HL-60 (cell line): ENCODE data around the gene ANXA10.

Source experiments
- DNase-seq, 2 experiments: peaks; one replicate each; pipeline ENCODE4 v3.0.0-alpha.2; 2010 to 2020; ENCODE audit warnings: low read depth in 1 of 2, low spot score in 1 of 2
- H3K27ac ChIP-seq: fragments of 250-450 bp; sonication (Bioruptor Pico); replicated peaks from 2 replicates; pipeline ENCODE4 v1.5.1; 2020; ENCODE audit warnings: mild to moderate bottlenecking, moderate library complexity
- H3K27me3 ChIP-seq: fragments of 250-450 bp; sonication (Bioruptor Pico); 2 replicates; pipeline ENCODE4 v1.5.1; 2021; ENCODE audit warnings: mild to moderate bottlenecking, moderate library complexity; ENCODE audit not compliant: insufficient read depth, poor library complexity, severe bottlenecking
- H3K4me3 ChIP-seq: replicated peaks from 2 replicates; pipeline ENCODE4 v1.5.1; 2011; ENCODE audit warnings: mild to moderate bottlenecking, control low read depth, low read length; ENCODE audit not compliant: insufficient read depth
- CTCF ChIP-seq: IDR thresholded peaks from one replicate; pipeline ENCODE4 v1.5.1; 2011; ENCODE audit warnings: low read length, control low read depth, inconsistent platforms; ENCODE audit not compliant: insufficient read depth
- GABPA ChIP-seq: IDR thresholded peaks from 2 replicates; pipeline ENCODE4 v1.6.1; 2012; ENCODE audit warnings: low read depth
- POLR2AphosphoS5 ChIP-seq: IDR thresholded peaks from 2 replicates; pipeline ENCODE4 v1.6.1; 2012; ENCODE audit warnings: low read depth
- REST ChIP-seq: IDR thresholded peaks from 2 replicates; pipeline ENCODE4 v1.6.1; 2012; ENCODE audit warnings: low read depth; ENCODE audit not compliant: insufficient replicate concordance
- SPI1 ChIP-seq: IDR thresholded peaks from 2 replicates; pipeline ENCODE4 v1.6.1; 2012; ENCODE audit warnings: low read depth, mild to moderate bottlenecking, borderline replicate concordance

ANXA10 gene

GRCh38 chr4:168152837-168153500 is 60.6 kb downstream of the ANXA10 start:
- Histone ChIP-seq H3K27ac (no peak overlapping the region), H3K4me3 (no peak overlapping the region), H3K27me3 (no peaks in the 10 kb centered on the region)
- no peak for TF ChIP-seq CTCF
- DNase-seq = no peak

- no peak overlapping the region for H3K4me3 ChIP-seq
- no peak overlapping the region for H3K27ac ChIP-seq
- TF ChIP-seq CTCF (peak; percentile 35), REST (no peak)
- H3K27me3 ChIP-seq = no peaks in the 10 kb centered on the region
- DNase-seq = peak; percentile 24 to 67
Measured at GRCh38 chr4:168153596-168154440, 61.5 kb downstream of the ANXA10 start.

GRCh38 chr4:168154546-168155277 is 62.4 kb downstream of the ANXA10 start:
- Histone ChIP-seq H3K27ac (no peak overlapping the region), H3K4me3 (no peak overlapping the region), H3K27me3 (no peaks in the 10 kb centered on the region)
- DNase-seq = no peak
- TF ChIP-seq GABPA (no peak), POLR2AphosphoS5 (no peak), REST (no peak), CTCF (no peak), SPI1 (no peak)
